OCI-LY1 (cell line): Measurements from ENCODE around the gene DGCR2.
"Not testable (repeated sequence)": the region's sequence is repeated elsewhere in the genome, so short reads cannot be mapped to it uniquely, and the experiment has no call there.

ENCODE experiments used
- H2AFZ ChIP-seq: fragments of 200-600 bp; sonication (generic), shearing (Covaris generic); 2 replicates; pipeline ENCODE4 v1.6.0; 2014; ENCODE audit warnings: antibody characterized with exemption, mild to moderate bottlenecking, low read length
- H3F3A ChIP-seq: fragments of 200-600 bp; sonication (generic), shearing (Covaris generic); 2 replicates; pipeline ENCODE4 v1.6.0; 2014; ENCODE audit warnings: mild to moderate bottlenecking, antibody characterized with exemption, low read length, moderate library complexity; ENCODE audit not compliant: insufficient read depth
- H3K27ac ChIP-seq: fragments of 200-600 bp; sonication (generic); 2 replicates; pipeline ENCODE4 v1.5.1; 2014; ENCODE audit warnings: low read length, mixed run types, mild to moderate bottlenecking, low read depth; ENCODE audit not compliant: poor library complexity, severe bottlenecking
- H3K27me3 ChIP-seq: fragments of 200-600 bp; sonication (generic); 2 replicates; pipeline ENCODE4 v1.6.0; 2014; ENCODE audit warnings: antibody characterized with exemption, mild to moderate bottlenecking, low read length, moderate library complexity; ENCODE audit not compliant: insufficient read depth
- H3K36me3 ChIP-seq: fragments of 200-600 bp; sonication (generic); 2 replicates; pipeline ENCODE4 v1.6.1; 2014; ENCODE audit warnings: mild to moderate bottlenecking, antibody characterized with exemption, low read length, moderate library complexity, mixed read lengths; ENCODE audit not compliant: insufficient read depth
- H3K4me1 ChIP-seq: fragments of 200-600 bp; sonication (generic); 2 replicates; pipeline ENCODE4 v1.5.1; 2014; ENCODE audit warnings: mild to moderate bottlenecking, low read length, moderate library complexity; ENCODE audit not compliant: insufficient read depth, severe bottlenecking
- H3K4me2 ChIP-seq: fragments of 200-600 bp; sonication (generic), shearing (Covaris generic); 2 replicates; pipeline ENCODE4 v1.6.1; 2014; ENCODE audit warnings: low read length
- H3K4me3 ChIP-seq: fragments of 200-600 bp; sonication (generic); 2 replicates; pipeline ENCODE4 v1.5.1; 2014; ENCODE audit warnings: low read length, low read depth, mild to moderate bottlenecking, mixed read lengths; ENCODE audit not compliant: poor library complexity, severe bottlenecking
- H3K79me2 ChIP-seq: fragments of 200-600 bp; shearing (Covaris generic); 2 replicates; pipeline ENCODE4 v1.6.1; 2016; ENCODE audit warnings: mixed run types, low read length, mixed read lengths; ENCODE audit not compliant: insufficient read depth
- H3K9ac ChIP-seq: fragments of 200-600 bp; sonication (generic), shearing (Covaris generic); 2 replicates; pipeline ENCODE4 v1.6.1; 2014; ENCODE audit warnings: mild to moderate bottlenecking, low read length, mixed read lengths
- H3K9me2 ChIP-seq: fragments of 200-600 bp; sonication (generic), shearing (Covaris generic); 2 replicates; pipeline ENCODE4 v1.6.1; 2014; ENCODE audit warnings: low read depth, mild to moderate bottlenecking, low read length, mixed read lengths
- H3K9me3 ChIP-seq: fragments of 200-600 bp; shearing (Covaris generic); 2 replicates; pipeline ENCODE4 v1.6.1; 2014; ENCODE audit warnings: low read length, mixed read lengths
- H4K20me1 ChIP-seq: fragments of 200-600 bp; sonication (generic), shearing (Covaris generic); 2 replicates; pipeline ENCODE4 v1.6.0; 2016; ENCODE audit warnings: mild to moderate bottlenecking, low read length; ENCODE audit not compliant: insufficient read depth
- CTCF ChIP-seq: fragments of 200-600 bp; sonication (generic), shearing (Covaris generic); IDR thresholded peaks from 2 replicates; pipeline ENCODE4 v1.5.1; 2017; ENCODE audit warnings: mild to moderate bottlenecking, antibody characterized with exemption, low read length, moderate library complexity, mixed read lengths
- EZH2 ChIP-seq: fragments of 200-600 bp; sonication (generic), shearing (Covaris generic); IDR thresholded peaks from 2 replicates; pipeline ENCODE4 v1.8.0; 2017; ENCODE audit warnings: borderline replicate concordance, mixed run types, mild to moderate bottlenecking, antibody characterized with exemption, low read length, moderate library complexity, mixed read lengths

Gene DGCR2

DNA sequence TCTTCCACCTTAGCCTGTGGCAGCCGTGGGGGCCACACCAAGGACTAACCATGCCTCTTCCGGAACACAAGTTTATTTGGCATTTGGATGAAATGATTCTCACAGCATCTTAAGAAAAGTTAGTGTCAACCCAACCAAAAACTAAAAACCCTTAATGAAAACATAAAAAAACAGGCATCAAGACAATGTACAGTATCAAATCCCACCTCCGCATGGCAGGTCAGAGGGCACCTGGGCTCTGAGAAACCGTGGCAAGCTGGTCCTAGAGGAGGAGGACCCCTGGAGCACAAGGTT lies 86.0 kb downstream of the DGCR2 start:
- Histone ChIP-seq H3K27ac (no peak overlapping the region), H2AFZ (no peak overlapping the region), H3K9ac (no peak overlapping the region), H3K36me3 (peaks cover 20% of the 10 kb centered on the region), H3K9me3 (no peaks in the 10 kb centered on the region), H3K79me2 (no peaks in the 10 kb centered on the region), H4K20me1 (no peaks in the 10 kb centered on the region), H3K27me3 (no peaks in the 10 kb centered on the region), H3K4me2 (no peak overlapping the region), H3K4me1 (peaks cover 15% of the 10 kb centered on the region), H3K9me2 (no peaks in the 10 kb centered on the region), H3K4me3 (no peak overlapping the region), H3F3A (no peaks in the 10 kb centered on the region)
- TF ChIP-seq CTCF (no peak), EZH2 (no peak)

GRCh38 chr22:19035474-19036228 lies 86.6 kb downstream of the DGCR2 start:
- Histone ChIP-seq H4K20me1 (no peaks in the 10 kb centered on the region), H2AFZ (no peak overlapping the region), H3K9me2 (no peaks in the 10 kb centered on the region), H3K4me1 (peaks cover 15% of the 10 kb centered on the region), H3K9ac (no peak overlapping the region), H3K36me3 (peaks cover 15% of the 10 kb centered on the region; the same call in 1 of the 2 replicates), H3K27me3 (no peaks in the 10 kb centered on the region), H3F3A (no peaks in the 10 kb centered on the region), H3K79me2 (no peaks in the 10 kb centered on the region), H3K4me3 (no peak overlapping the region), H3K4me2 (no peak overlapping the region), H3K9me3 (no peaks in the 10 kb centered on the region), H3K27ac (no peak overlapping the region)
- TF ChIP-seq EZH2 (no peak), CTCF (peak; percentile 11; the same call in 1 of the 2 replicates)

DNA sequence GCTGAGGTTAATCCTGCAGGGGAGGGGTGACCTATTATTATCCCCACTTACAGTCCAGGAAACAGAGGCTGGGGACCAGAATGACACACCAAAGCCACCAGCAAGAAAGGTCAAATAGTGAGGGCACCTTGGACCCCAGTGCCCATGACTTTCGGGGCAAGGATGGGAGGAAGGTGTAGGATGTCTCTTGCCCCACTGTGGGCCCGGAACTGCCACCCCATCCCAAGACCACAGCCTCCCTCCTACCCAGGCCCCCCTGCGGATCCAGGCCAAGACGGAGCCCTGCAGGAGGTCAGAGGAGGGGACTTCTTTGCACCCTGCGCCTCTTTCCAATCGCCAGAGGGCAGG lies 87.1 kb downstream of the DGCR2 start:
- H3K9me3 ChIP-seq, H2AFZ ChIP-seq, H3K79me2 ChIP-seq, H3K27me3 ChIP-seq, H4K20me1 ChIP-seq, H3K4me3 ChIP-seq, H3F3A ChIP-seq, H3K9me2 ChIP-seq, H3K27ac ChIP-seq, H3K4me2 ChIP-seq, H3K9ac ChIP-seq: not testable (repeated sequence)
- Histone ChIP-seq H3K4me1 (peaks cover 15% of the 10 kb centered on the region), H3K36me3 (peaks cover 12% of the 10 kb centered on the region; the same call in 1 of the 2 replicates)

DNA sequence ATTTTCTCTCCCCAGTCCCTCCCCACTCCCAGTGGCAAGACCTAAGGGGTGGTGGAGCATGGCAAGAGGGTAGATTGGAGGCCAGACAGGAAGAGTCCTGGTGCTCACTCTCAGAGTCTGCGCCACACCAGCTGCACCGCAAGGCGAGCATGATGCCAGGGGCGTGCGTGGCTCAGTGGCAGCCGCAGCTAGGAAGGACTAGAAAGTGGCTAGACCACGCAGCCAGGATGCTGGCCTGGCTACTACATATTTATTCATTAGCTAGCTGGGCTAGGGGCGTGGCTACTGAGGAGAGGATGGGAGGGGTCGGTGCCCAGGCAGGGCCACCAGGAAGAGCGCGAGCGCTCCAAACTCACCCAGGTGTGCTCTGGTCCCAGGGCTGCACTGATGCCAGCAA lies 87.5 kb downstream of the DGCR2 start:
- H3K4me2 ChIP-seq, H3K4me3 ChIP-seq, H3K9me2 ChIP-seq, H3K9me3 ChIP-seq, H3K27me3 ChIP-seq, H3K79me2 ChIP-seq, H3K9ac ChIP-seq, H3F3A ChIP-seq, H2AFZ ChIP-seq, H3K27ac ChIP-seq, H4K20me1 ChIP-seq: not testable (repeated sequence)
- Histone ChIP-seq H3K4me1 (peaks cover 15% of the 10 kb centered on the region), H3K36me3 (peaks cover 12% of the 10 kb centered on the region; the same call in 1 of the 2 replicates)

DNA sequence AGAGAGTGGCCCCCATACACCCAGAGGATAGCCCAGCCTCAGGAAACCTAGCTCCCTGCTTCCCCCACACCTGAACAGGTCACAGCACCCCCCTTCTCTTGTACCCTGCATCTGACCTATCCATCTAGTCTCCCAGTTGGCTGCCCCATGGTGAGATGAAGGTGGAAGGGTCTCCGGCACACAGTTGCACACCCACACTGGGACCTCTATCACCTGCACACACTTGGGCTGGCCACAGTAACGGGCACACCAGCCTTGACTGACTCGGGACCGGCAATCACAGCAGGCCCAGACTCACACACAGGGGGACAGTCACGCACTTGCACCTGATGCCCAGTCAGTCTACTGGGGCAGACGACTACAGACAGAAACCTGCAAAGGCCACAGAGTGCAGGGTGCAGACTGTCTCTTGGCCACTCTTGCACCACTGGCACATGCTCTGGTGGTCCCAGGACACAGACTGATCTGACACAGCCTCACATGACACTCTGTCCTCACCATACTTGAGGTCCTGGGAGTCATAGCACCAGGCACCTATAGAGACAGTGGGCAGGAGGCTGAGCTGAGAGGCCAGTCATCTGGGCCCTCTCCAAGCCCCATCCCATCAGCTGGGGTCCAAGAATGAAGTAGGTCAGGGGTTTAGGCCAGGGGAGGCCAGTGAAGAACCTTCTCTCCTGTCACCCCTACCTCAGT lies 88.0 kb downstream of the DGCR2 start:
- H2AFZ ChIP-seq, H3K27me3 ChIP-seq, H3K9ac ChIP-seq, H3K36me3 ChIP-seq, H3K4me2 ChIP-seq, H3K4me3 ChIP-seq, H3K9me2 ChIP-seq, H3K4me1 ChIP-seq, H4K20me1 ChIP-seq, H3F3A ChIP-seq, H3K79me2 ChIP-seq, H3K9me3 ChIP-seq, H3K27ac ChIP-seq: not testable (repeated sequence)

DNA sequence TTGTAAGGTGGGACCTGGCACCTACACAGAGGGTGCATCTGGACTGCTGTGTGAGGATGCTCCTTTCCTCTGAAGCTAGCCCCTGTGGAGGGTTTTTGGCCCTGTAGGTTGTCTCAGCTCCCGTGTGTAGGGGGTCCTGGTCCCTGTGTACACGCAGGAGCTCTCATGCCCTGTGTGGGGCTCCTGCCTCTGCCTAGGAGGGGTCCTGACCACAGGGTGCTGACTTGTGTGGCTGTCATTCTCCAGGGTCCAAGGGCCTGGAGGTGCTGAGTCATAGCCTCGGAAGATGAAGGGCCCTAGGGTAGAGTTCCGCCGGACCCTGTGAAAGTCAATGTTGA lies 88.7 kb downstream of the DGCR2 start:
- H2AFZ ChIP-seq, H3K4me1 ChIP-seq, H3K79me2 ChIP-seq, H3K4me2 ChIP-seq, H3K27me3 ChIP-seq, H3K9ac ChIP-seq, H3F3A ChIP-seq, H3K9me3 ChIP-seq, H3K4me3 ChIP-seq, H3K36me3 ChIP-seq, H4K20me1 ChIP-seq, H3K27ac ChIP-seq, H3K9me2 ChIP-seq: not testable (repeated sequence)
